Tibial nerve (tissue), 4 donors: ENCODE results near the gene GNAZ.

Experiments
- EP300 ChIP-seq, 2 donors: sonication (generic); formaldehyde crosslinking; IDR thresholded peaks; one replicate each; pipeline ENCODE4 v1.6.1; 2017; ENCODE audit warnings: antibody characterized with exemption in 2 of 2, mild to moderate bottlenecking in 1 of 2
- POLR2A ChIP-seq, 2 donors: fragments of 450-650 bp; IDR thresholded peaks; one replicate each; pipeline ENCODE4 v1.6.1; 2017; ENCODE audit warnings: antibody characterized with exemption in 2 of 2, mild to moderate bottlenecking in 2 of 2, moderate library complexity in 2 of 2
- TF ChIP-seq, protein P1 (sequence below), 5 experiments: fragments of 200-600 bp in 3 of 5; fragments of 450-650 bp in 2 of 5; sonication (generic) in 3 of 5; IDR thresholded peaks; one replicate each; pipeline ENCODE4 v1.5.1; 2016 to 2019; ENCODE audit warnings: antibody characterized with exemption in 5 of 5, mild to moderate bottlenecking in 3 of 5, moderate library complexity in 2 of 5

GRCh38 chr22:23065069-23065451 is 5.3 kb upstream of the GNAZ start:
- TF ChIP-seq, protein P1, sequence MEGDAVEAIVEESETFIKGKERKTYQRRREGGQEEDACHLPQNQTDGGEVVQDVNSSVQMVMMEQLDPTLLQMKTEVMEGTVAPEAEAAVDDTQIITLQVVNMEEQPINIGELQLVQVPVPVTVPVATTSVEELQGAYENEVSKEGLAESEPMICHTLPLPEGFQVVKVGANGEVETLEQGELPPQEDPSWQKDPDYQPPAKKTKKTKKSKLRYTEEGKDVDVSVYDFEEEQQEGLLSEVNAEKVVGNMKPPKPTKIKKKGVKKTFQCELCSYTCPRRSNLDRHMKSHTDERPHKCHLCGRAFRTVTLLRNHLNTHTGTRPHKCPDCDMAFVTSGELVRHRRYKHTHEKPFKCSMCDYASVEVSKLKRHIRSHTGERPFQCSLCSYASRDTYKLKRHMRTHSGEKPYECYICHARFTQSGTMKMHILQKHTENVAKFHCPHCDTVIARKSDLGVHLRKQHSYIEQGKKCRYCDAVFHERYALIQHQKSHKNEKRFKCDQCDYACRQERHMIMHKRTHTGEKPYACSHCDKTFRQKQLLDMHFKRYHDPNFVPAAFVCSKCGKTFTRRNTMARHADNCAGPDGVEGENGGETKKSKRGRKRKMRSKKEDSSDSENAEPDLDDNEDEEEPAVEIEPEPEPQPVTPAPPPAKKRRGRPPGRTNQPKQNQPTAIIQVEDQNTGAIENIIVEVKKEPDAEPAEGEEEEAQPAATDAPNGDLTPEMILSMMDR (IDR thresholded peaks at IDR 0.05) = no peak
- no peak for TF ChIP-seq EP300 (IDR thresholded peaks at IDR 0.05)
- TF ChIP-seq POLR2A (IDR thresholded peaks at IDR 0.05) = no peak
